MCF 10A (cell line): Measurements from ENCODE around the gene KRT81. TPM values are rescaled to one million over a fixed set of nuclear protein-coding genes. Genes with fewer than 3 reads are reported as not detected.

Experiments
- BruUV-seq: library from RNA; stranded (reverse); fragments of 400-500 nt; replicated peaks from 2 replicates; lab custom pipeline; 2021; lab: Mats Ljungman, UMichigan
- CTCF ChIA-PET: fragments of 300-600 bp; sonication (Branson Sonifier 250); formaldehyde crosslinking; extraction: SDS; loops from one replicate; lab custom pipeline; 2021; ENCODE audit warnings: antibody characterized with exemption, inconsistent platforms; lab: Yijun Ruan, JAX
- POLR2A ChIA-PET: fragments of 300-600, 350-650 bp; sonication (Branson Sonifier 250); formaldehyde crosslinking; extraction: SDS; loops from one replicate; lab custom pipeline; 2020; ENCODE audit warnings: antibody characterized with exemption, inconsistent platforms; lab: Yijun Ruan, JAX
- DNase-seq: peaks from one replicate; pipeline ENCODE4 v3.0.0-alpha.2; 2018; ENCODE audit not compliant: unreplicated experiment
- H3K27ac Mint-ChIP-seq: one replicate; pipeline ENCODE4 v1.8.0; 2022; ENCODE audit warnings: mild to moderate bottlenecking, low read depth, mixed read lengths; ENCODE audit not compliant: unreplicated experiment
- H3K27me3 Mint-ChIP-seq: one replicate; pipeline ENCODE4 v1.8.0; 2022; ENCODE audit warnings: mixed read lengths; ENCODE audit not compliant: insufficient read depth, unreplicated experiment
- H3K36me3 Mint-ChIP-seq: one replicate; pipeline ENCODE4 v1.8.0; 2022; ENCODE audit warnings: mild to moderate bottlenecking, moderate library complexity, mixed read lengths; ENCODE audit not compliant: insufficient read depth, unreplicated experiment
- H3K4me1 Mint-ChIP-seq: one replicate; pipeline ENCODE4 v1.8.0; 2022; ENCODE audit warnings: mixed read lengths; ENCODE audit not compliant: insufficient read depth, unreplicated experiment
- H3K4me3 Mint-ChIP-seq: one replicate; pipeline ENCODE4 v1.8.0; 2022; ENCODE audit warnings: mild to moderate bottlenecking, moderate library complexity, mixed read lengths; ENCODE audit not compliant: unreplicated experiment
- H3K9me3 Mint-ChIP-seq: one replicate; pipeline ENCODE4 v1.8.0; 2022; ENCODE audit warnings: mixed read lengths; ENCODE audit not compliant: unreplicated experiment
- intact Hi-C: fragments of 100-400 bp; cut with micrococcal nuclease; formaldehyde crosslinking; loops from 2 replicates; pipeline ENCODE4 v1.14.1; 2022
- total RNA-seq: library from RNA; stranded (reverse); gene quantifications from 2 replicates; pipeline ENCODE4 v1.2.3, GENCODE V29; 2022
- TF ChIP-seq, protein P1 (sequence below): fragments of 200-600 bp; IDR thresholded peaks from one replicate; pipeline ENCODE4 v1.8.0; 2022; ENCODE audit warnings: antibody characterized with exemption, mild to moderate bottlenecking; ENCODE audit not compliant: unreplicated experiment

KRT81 gene
- total RNA-seq, 1 experiment from 2014 or later = 2,023 TPM

DNA sequence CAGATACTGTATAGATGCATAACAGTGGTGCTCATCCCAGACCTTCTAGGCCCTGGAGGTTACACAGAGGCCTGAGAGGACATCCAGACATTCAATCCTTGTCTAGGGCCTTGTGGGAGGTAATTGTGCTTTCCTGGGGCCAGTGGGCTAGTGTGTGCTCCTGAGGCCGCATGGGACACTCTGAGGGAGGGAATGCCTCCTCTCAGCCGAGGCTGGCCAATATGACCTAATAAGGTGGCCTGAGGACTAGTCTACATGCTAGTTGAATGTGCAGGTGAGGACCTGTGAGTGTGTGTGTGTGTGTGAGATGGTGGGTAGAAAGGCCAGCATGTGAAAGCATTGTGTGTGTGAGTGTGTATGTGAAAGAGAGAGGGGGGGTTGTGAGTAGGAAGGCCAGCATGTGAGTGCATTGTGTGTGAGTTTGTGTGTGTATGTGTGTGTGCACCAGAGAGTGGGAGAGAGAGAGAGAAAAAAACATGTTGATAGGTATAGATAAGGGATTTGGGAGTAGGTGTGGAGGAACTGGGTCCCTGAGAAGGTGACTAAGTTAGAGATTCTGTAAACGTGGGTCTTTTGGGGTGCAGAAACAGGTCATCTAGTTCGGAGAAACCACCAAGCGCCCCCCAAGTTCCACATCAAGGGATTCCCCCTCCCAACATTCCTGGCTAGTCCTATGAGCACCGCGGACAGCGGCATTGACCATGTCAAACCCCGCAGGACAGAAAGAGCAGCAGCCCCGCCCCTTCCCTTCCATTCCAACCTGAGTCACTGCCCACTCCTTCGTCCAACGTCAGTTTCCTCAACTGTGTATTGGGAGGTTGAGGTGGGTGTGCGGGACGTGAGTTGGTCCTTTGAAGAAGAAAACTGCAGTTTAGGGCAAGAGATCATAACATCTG, 9.7 kb upstream of the KRT81 start:
- TF ChIP-seq, protein P1, sequence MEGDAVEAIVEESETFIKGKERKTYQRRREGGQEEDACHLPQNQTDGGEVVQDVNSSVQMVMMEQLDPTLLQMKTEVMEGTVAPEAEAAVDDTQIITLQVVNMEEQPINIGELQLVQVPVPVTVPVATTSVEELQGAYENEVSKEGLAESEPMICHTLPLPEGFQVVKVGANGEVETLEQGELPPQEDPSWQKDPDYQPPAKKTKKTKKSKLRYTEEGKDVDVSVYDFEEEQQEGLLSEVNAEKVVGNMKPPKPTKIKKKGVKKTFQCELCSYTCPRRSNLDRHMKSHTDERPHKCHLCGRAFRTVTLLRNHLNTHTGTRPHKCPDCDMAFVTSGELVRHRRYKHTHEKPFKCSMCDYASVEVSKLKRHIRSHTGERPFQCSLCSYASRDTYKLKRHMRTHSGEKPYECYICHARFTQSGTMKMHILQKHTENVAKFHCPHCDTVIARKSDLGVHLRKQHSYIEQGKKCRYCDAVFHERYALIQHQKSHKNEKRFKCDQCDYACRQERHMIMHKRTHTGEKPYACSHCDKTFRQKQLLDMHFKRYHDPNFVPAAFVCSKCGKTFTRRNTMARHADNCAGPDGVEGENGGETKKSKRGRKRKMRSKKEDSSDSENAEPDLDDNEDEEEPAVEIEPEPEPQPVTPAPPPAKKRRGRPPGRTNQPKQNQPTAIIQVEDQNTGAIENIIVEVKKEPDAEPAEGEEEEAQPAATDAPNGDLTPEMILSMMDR = no peak
- POLR2A ChIA-PET = no interaction called here
- CTCF ChIA-PET = no interaction called here
- DNase-seq = no peak
- peaks cover 16% of the 10 kb centered on the region for H3K4me1 Mint-ChIP-seq
- H3K27ac Mint-ChIP-seq = no peak overlapping the region
- no peaks in the 10 kb centered on the region for H3K9me3 Mint-ChIP-seq
- no TSS peak for BruUV-seq
- no peak overlapping the region for H3K4me3 Mint-ChIP-seq
- H3K27me3 Mint-ChIP-seq = no peaks in the 10 kb centered on the region
- intact Hi-C loops = no loop called here
- no peaks in the 10 kb centered on the region for H3K36me3 Mint-ChIP-seq

DNA sequence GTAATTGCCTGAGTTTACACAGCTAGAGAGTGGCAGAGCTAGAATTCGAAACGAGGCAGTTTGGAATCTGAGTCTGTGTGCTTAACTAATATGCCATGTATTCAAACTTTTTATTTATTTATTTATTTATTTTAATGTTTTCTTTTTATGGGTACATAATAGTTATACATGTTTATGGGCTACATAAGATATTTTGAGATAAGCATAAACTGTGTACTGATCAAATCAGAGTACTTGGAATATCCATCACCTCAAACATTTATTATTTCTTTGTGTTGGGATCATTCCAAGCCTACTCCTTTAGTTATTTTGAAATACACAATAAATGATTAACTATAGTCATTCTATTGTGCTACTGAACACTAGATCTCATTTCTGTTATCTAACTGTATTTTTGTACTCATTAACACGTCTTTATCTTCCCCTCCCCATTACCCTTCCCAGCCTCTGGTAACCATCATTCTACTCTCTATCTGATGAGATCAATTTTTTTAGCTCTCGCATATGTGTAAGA, 7.4 kb upstream of the KRT81 start:
- no peak overlapping the region for H3K27ac Mint-ChIP-seq
- H3K27me3 Mint-ChIP-seq = no peaks in the 10 kb centered on the region
- intact Hi-C loops = no loop called here
- H3K4me3 Mint-ChIP-seq = no peak overlapping the region
- BruUV-seq = no TSS peak
- POLR2A ChIA-PET = no interaction called here
- CTCF ChIA-PET = interaction anchor here (2.1 kb wide), 1 partner anchor 8 kb away, joined by 6 read pairs; no protein-coding TSS in a partner anchor
- no peaks in the 10 kb centered on the region for H3K36me3 Mint-ChIP-seq
- DNase-seq = no peak
- TF ChIP-seq, protein P1 = no peak
- H3K9me3 Mint-ChIP-seq = no peaks in the 10 kb centered on the region
- peaks cover 7% of the 10 kb centered on the region for H3K4me1 Mint-ChIP-seq

DNA sequence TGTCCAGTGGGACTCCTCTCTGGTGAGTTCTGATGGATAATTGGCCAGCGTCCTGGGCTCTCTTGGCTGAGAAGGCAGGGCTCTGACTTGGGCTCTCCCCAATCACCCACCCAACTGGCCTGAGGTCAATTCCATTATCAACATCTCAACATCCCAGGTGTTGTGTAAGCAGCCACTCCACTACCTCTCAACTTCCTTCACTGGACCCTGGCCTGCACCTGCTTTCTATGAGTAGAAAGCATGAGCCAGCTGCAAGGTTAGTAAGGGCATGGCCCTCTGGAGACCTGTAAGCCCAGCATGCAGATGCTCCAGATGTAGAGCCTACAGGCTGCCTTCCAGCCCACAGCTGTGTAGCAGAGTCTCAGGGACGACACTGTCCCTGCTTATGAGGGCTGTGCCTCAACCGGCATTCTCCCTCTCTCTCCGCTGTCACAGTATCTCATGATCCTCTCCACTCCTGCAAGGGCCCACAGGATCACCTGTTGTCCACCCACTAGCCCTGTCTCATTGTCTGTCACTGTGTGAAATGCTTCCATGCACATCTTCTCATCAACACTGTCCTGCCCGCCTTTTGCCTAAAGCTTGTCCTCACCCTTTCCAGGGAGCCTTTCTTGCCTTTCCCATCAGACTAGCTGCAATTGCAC, 5.4 kb upstream of the KRT81 start:
- ChIA-PET POLR2A (interaction anchor here (0.6 to 1.0 kb wide), 2 partner anchors 13 to 22 kb away, joined by 3 to 4 read pairs; no protein-coding TSS in a partner anchor), CTCF (interaction anchor here (0.7 to 2.1 kb wide), 4 partner anchors 10 to 16 kb away, joined by 3 to 6 read pairs (median 4); no protein-coding TSS in a partner anchor)
- no TSS peak for BruUV-seq
- no peak overlapping the region for H3K27ac Mint-ChIP-seq
- TF ChIP-seq, protein P1 = no peak
- intact Hi-C loops = no loop called here
- no peaks in the 10 kb centered on the region for H3K9me3 Mint-ChIP-seq
- no peak overlapping the region for H3K4me3 Mint-ChIP-seq
- H3K27me3 Mint-ChIP-seq = no peaks in the 10 kb centered on the region
- no peaks in the 10 kb centered on the region for H3K36me3 Mint-ChIP-seq
- DNase-seq = no peak
- peaks cover 7% of the 10 kb centered on the region for H3K4me1 Mint-ChIP-seq

DNA sequence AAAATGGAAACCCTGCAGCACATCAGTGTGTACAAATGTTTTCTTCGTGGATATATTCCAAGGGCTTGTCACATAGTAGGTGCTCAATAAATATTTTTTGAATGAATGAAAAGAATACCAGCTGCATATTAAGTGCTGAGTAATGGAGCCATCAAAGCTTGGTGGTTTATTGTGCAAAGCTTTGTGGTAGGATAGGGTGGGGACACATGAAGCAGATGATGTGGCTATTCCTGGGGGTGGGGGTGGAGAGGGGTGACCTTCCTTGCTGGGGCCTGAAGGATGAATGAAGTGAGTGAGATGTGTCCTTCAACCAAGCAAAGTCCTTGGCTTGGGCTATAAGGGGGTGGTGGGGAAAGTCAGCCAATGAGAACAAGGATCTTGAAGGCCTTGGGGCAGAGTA, 4.3 kb upstream of the KRT81 start:
- intact Hi-C loops = no loop called here
- no peak for DNase-seq
- Mint-ChIP-seq H3K4me1 (peaks cover 7% of the 10 kb centered on the region), H3K9me3 (no peaks in the 10 kb centered on the region), H3K27ac (no peak overlapping the region), H3K36me3 (no peaks in the 10 kb centered on the region), H3K4me3 (no peak overlapping the region), H3K27me3 (no peaks in the 10 kb centered on the region)
- TF ChIP-seq, protein P1 = no peak
- POLR2A ChIA-PET = interaction anchor here (0.7 to 2.5 kb wide), 2 partner anchors 15 to 155 kb away, joined by 3 to 18 read pairs; no protein-coding TSS in a partner anchor
- no TSS peak for BruUV-seq
- CTCF ChIA-PET = interaction anchor here (0.9 kb wide), 1 partner anchor 9 kb away, joined by 4 read pairs; no protein-coding TSS in a partner anchor
